IMR-90 (cell line): ENCODE results near the gene RBM41.

ENCODE experiments used
- CEBPB ChIP-seq: IDR thresholded peaks from 2 replicates; pipeline ENCODE4 v1.6.1; 2012; ENCODE audit warnings: low read depth, low read length, improper control_type of control experiment
- POLR2A ChIP-seq: IDR thresholded peaks from 2 replicates; pipeline ENCODE4 v1.6.1; 2012; ENCODE audit warnings: mild to moderate bottlenecking, low read depth, low read length
- SMC3 ChIP-seq: fragments of 150-350 bp; IDR thresholded peaks from 2 replicates; pipeline ENCODE4 v1.6.1; 2016; ENCODE audit warnings: low read depth, mild to moderate bottlenecking, antibody characterized with exemption, low read length, moderate library complexity
- TF ChIP-seq, protein P1 (sequence below): conservative IDR thresholded peaks from 2 replicates; pipeline ENCODE4 v1.5.1; 2012; ENCODE audit warnings: mild to moderate bottlenecking, low read depth, low read length, improper control_type of control experiment

DNA sequence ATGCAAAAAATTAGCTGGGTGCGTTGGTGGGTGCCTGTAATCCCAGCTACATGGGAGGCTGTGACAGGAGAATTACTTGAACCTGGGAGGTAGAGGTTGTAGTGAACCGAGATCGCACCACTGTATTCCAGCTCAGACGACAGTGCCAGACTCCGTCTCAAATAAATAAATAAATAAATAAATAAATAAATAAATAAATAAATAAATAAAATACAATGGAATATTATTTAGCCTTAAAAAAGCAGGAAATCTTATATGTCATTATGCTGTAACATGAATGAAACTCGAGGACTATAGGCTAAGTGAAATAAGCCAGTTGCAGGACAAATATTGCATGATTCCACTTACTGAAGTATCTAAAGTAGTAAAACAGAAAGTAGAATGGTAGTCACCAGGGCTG lies 42.5 kb downstream of the RBM41 start:
- TF ChIP-seq, protein P1, sequence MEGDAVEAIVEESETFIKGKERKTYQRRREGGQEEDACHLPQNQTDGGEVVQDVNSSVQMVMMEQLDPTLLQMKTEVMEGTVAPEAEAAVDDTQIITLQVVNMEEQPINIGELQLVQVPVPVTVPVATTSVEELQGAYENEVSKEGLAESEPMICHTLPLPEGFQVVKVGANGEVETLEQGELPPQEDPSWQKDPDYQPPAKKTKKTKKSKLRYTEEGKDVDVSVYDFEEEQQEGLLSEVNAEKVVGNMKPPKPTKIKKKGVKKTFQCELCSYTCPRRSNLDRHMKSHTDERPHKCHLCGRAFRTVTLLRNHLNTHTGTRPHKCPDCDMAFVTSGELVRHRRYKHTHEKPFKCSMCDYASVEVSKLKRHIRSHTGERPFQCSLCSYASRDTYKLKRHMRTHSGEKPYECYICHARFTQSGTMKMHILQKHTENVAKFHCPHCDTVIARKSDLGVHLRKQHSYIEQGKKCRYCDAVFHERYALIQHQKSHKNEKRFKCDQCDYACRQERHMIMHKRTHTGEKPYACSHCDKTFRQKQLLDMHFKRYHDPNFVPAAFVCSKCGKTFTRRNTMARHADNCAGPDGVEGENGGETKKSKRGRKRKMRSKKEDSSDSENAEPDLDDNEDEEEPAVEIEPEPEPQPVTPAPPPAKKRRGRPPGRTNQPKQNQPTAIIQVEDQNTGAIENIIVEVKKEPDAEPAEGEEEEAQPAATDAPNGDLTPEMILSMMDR = no peak
- no peak for TF ChIP-seq CEBPB
- TF ChIP-seq SMC3 = no peak
- no peak for TF ChIP-seq POLR2A
